Lung (tissue), 12 donors: ENCODE measurements around the gene IP6K2. TPM values are rescaled to one million over a fixed set of nuclear protein-coding genes. Genes with fewer than 3 reads are reported as not detected.

ENCODE experiments used
- ATAC-seq: fragments of 200-7000 bp; cut with Tn5 transposase; one replicate; pipeline ENCODE4 v1.9.1; 2020; ENCODE audit warnings: moderate number of reproducible peaks; ENCODE audit not compliant: insufficient read depth, low FRiP score
- DNase-seq, 3 donors: peaks; one replicate each; pipeline ENCODE4 v3.0.0-alpha.2; 2013 to 2017
- H3K27ac ChIP-seq, 2 donors: one replicate each; pipeline ENCODE4 v1.5.1; 2013; ENCODE audit warnings: mild to moderate bottlenecking in 2 of 2, moderate library complexity in 2 of 2, control low read depth in 1 of 2, inconsistent platforms in 1 of 2, low read depth in 1 of 2, low read length in 1 of 2
- H3K27me3 ChIP-seq, 3 donors: one replicate each; pipeline ENCODE4 v1.5.1; 2013; ENCODE audit warnings: low read length in 2 of 3; ENCODE audit not compliant: control insufficient read depth in 3 of 3, insufficient read depth in 3 of 3
- H3K36me3 ChIP-seq, 4 donors: one replicate each; pipeline ENCODE4 v1.5.1; 2013; ENCODE audit warnings: low read length in 4 of 4, mild to moderate bottlenecking in 1 of 4, moderate library complexity in 1 of 4; ENCODE audit not compliant: control insufficient read depth in 4 of 4, insufficient read depth in 4 of 4
- H3K4me1 ChIP-seq, 5 donors: one replicate each; pipeline ENCODE4 v1.5.1; 2013; ENCODE audit warnings: low read length in 5 of 5, mild to moderate bottlenecking in 2 of 5, moderate library complexity in 1 of 5; ENCODE audit not compliant: control insufficient read depth in 5 of 5, insufficient read depth in 5 of 5
- H3K4me3 ChIP-seq: one replicate; pipeline ENCODE4 v1.5.1; 2013; ENCODE audit warnings: mild to moderate bottlenecking, control low read depth, moderate library complexity
- H3K9ac ChIP-seq, 2 donors: one replicate each; pipeline ENCODE4 v1.5.1; 2013; ENCODE audit warnings: low read length in 2 of 2, control low read depth in 1 of 2; ENCODE audit not compliant: insufficient read depth in 1 of 2
- H3K9me3 ChIP-seq, 4 donors: one replicate each; pipeline ENCODE4 v1.5.1; 2013; ENCODE audit warnings: low read length in 3 of 4, mild to moderate bottlenecking in 1 of 4, moderate library complexity in 1 of 4; ENCODE audit not compliant: control insufficient read depth in 4 of 4, insufficient read depth in 3 of 4
- WGBS, 2 donors: extraction: QIAGEN DNeasy Blood & Tissue Kit; methylation state at CpG; one replicate each; pipeline ENCODE4 v1.1.7; 2013; 5-methylcytosine and 5-hydroxymethylcytosine counted together
- polyA plus RNA-seq, 2 donors: library from polyadenylated mRNA; stranded (reverse); fragments of 200-250 nt; gene quantifications; one replicate each; pipeline ENCODE4 v1.2.1, GENCODE V29; 2013
- total RNA-seq, 2 donors: library from RNA; depleted of rRNA in 1 of 2; stranded (reverse); fragments of >200 nt in 1 of 2; gene quantifications; one replicate each; pipeline ENCODE4 v1.2.1, GENCODE V29; 2014 to 2021
- TF ChIP-seq, protein P1 (sequence below): IDR thresholded peaks from 2 replicates; pipeline ENCODE4 v1.5.1; 2012; ENCODE audit warnings: mild to moderate bottlenecking; ENCODE audit errors: control extremely low read depth, extremely low read depth
- donor health status: control.
- donor health status: control.
- donor health status: Bipolar disorder and iron deficiency.
- donor health status: healthy.
- donor health status: DM: yes; HTN: yes; CAD: no.

The IP6K2 gene
- total and polyA plus RNA-seq, 4 donors: 54.3 to 128 (median 61.4) TPM

DNA sequence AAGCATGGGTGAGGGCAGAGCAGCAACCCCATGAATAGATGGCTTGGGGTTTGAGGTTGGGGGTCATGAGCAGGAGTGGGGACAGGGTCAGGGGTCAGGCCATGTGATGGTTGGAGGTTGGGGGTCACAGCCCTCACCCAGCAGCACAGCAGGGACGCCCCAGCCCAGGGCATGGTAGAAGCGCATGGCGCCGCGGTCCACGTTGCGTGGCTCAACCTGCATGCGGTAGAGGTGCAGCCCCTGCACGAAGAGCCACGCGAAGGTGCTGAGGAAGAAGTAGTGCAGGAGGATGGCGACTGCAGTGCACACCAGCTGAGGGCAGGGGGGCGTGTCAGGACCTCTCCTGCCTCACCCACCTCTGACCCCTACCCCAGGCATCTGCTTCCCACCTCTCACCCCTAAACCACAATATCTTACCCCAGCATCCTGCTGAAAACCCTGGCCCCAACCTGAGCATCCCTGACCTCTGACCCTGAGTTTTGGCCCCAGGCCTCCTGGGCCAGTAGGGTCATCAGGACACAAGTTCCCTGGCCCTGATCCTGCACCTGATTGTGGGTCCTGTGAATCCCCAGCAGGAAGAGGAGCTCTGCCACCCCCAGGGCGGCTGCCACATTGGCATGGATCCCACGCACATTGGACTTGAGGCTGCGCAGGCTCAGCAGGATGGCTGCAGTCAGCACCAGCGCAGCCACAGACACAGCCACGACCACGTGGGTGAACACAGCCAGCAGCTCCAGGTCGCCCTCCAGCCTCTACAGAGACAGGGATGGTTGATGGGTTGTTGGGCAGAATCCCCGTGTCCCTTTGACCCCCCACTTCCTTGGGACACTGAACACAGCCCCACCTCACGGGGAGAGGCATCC is 71.9 kb downstream of the IP6K2 start:
- ATAC-seq: no peak
- H3K36me3 ChIP-seq: no peaks in the 10 kb centered on the region
- 92% methylated on average over 21 to 22 of the region's 22 CpGs for WGBS, 2 donors

GRCh38 chr3:48642605-48643004 is 74.4 kb downstream of the IP6K2 start:
- no peak overlapping the region for H3K27ac ChIP-seq
- DNase-seq (no peak), ATAC-seq (no peak)
- H3K4me1 ChIP-seq: peaks cover 0 to 3% (median 0%) of the 10 kb centered on the region in 5 donors
- TF ChIP-seq, protein P1, sequence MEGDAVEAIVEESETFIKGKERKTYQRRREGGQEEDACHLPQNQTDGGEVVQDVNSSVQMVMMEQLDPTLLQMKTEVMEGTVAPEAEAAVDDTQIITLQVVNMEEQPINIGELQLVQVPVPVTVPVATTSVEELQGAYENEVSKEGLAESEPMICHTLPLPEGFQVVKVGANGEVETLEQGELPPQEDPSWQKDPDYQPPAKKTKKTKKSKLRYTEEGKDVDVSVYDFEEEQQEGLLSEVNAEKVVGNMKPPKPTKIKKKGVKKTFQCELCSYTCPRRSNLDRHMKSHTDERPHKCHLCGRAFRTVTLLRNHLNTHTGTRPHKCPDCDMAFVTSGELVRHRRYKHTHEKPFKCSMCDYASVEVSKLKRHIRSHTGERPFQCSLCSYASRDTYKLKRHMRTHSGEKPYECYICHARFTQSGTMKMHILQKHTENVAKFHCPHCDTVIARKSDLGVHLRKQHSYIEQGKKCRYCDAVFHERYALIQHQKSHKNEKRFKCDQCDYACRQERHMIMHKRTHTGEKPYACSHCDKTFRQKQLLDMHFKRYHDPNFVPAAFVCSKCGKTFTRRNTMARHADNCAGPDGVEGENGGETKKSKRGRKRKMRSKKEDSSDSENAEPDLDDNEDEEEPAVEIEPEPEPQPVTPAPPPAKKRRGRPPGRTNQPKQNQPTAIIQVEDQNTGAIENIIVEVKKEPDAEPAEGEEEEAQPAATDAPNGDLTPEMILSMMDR: no peak
- H3K27me3 ChIP-seq: no peaks in the 10 kb centered on the region
- H3K4me3 ChIP-seq: no peak overlapping the region
- no peak overlapping the region for H3K9ac ChIP-seq
- H3K9me3 ChIP-seq: no peaks in the 10 kb centered on the region
- H3K36me3 ChIP-seq: no peaks in the 10 kb centered on the region
- WGBS, 2 donors: 94 to 97% methylated on average over 12 of the region's 12 CpGs

More for the DNA sequence above, 71.9 kb downstream of the IP6K2 start:
- H3K9me3 ChIP-seq: no peaks in the 10 kb centered on the region
- H3K9ac ChIP-seq: no peak overlapping the region
- no peak overlapping the region for H3K4me3 ChIP-seq
- H3K4me1 ChIP-seq: peaks cover 0 to 2% (median 0%) of the 10 kb centered on the region in 5 donors
- TF ChIP-seq, protein P1: no peak
- no peak for DNase-seq
- H3K27me3 ChIP-seq: no peaks in the 10 kb centered on the region
- no peak overlapping the region for H3K27ac ChIP-seq

DNA sequence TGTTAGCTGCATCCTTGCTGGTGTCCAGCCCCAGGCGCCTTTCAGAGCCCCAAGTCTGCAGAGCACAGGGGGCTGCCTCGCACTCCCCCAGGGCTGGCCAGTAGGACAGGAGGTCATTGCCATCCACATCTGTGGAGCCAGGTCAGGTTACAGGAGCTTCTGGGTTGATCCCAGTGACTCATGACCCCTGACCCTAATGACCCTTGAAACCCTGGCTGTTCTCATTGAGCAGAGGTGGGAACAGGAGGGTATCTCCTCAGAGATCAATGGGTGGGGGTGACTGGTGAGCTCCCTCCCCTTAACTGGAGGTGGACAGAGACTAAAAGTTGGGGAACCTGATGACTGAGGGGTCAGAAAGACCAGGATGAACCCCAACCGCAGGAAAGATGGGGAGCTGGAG is 75.6 kb downstream of the IP6K2 start:
- H3K27ac ChIP-seq: no peak overlapping the region
- 94 to 100% methylated on average over 3 of the region's 3 CpGs for WGBS, 2 donors
- no peak overlapping the region for H3K4me3 ChIP-seq
- DNase-seq: no peak
- H3K9me3 ChIP-seq: no peaks in the 10 kb centered on the region
- no peaks in the 10 kb centered on the region for H3K27me3 ChIP-seq
- no peaks in the 10 kb centered on the region for H3K36me3 ChIP-seq
- ATAC-seq: no peak
- TF ChIP-seq, protein P1: no peak
- no peak overlapping the region for H3K9ac ChIP-seq
- peaks cover 0 to 7% (median 0%) of the 10 kb centered on the region in 5 donors for H3K4me1 ChIP-seq
